NOMO-1 treated with DMSO at 0.1 percent for 48 hours (cell line): ENCODE results near the gene IL1RAP.
"Not testable (repeated sequence)": the region's sequence is repeated elsewhere in the genome, so short reads cannot be mapped to it uniquely, and the experiment has no call there.

Experiments
- DNase-seq: peaks from one replicate; lab custom pipeline; 2025; ENCODE audit not compliant: unreplicated experiment; lab: John Stamatoyannopoulos, UW

IL1RAP gene

GRCh38 chr3:190645932-190646460 lies 132.1 kb downstream of the IL1RAP start:
- no peak for DNase-seq

DNA sequence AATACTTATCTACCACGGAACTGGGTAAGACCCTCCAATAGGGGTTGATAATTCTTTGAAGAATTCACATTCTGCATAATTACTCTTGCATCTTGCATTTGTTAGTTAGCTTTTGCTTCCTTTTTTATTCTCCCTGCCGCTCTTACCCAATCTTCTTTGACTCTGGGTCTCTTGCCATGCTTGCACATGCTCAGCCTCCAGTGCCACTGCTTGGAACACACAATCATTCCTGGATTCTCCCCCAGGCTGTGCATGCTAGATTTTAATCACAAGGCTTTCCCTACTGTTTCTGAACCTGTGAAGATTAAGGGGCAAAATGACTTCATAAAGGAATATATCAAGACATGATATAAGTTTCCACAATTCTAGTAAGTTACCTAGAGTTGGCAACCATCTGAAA lies 133.1 kb downstream of the IL1RAP start:
- peak; percentile 33 for DNase-seq

GRCh38 chr3:190655933-190656332 lies 142.0 kb downstream of the IL1RAP start:
- DNase-seq: no peak

DNA sequence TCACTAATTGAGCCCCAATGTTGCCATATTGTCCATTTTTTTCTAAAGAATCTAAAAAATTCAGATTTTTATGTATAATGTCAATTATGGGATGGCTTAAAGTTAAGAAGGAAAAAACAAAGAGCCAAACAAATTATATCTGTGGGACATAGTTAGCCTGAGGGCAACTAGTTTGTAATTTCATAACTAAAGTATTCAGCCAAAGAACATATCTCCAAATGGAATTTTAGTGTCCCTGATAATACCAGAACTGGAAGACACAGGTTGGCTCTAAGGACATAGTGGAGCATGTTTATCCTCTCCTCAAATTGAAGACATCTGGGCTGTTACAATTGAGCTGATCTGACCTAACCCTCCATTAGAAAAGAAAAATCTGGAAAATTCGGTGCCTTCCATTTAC lies 144.2 kb downstream of the IL1RAP start:
- DNase-seq: no peak

- DNase-seq: no peak
Observed at GRCh38 chr3:190666821-190667220, 152.9 kb downstream of the IL1RAP start.

DNA sequence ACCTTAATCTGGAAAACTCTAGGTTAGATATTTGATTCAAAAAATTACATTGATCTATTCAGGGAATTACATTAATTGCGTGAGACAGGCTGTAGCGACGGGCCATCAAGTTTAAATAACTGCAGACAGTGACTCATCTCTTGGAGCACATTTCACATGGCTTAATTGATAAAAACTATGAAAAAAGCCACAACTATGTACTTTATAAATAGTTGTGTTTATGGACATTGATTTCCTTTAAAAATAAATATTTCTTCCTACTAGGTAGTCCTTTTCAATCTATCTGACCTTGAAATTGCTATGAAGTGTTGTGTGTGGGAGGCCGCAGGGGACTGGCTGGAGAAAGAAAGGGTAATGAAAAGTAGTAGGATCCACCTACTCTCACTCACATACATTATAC lies 157.8 kb downstream of the IL1RAP start:
- no peak for DNase-seq

- DNase-seq: no peak
Observed at GRCh38 chr3:190673148-190673547, 159.3 kb downstream of the IL1RAP start.

DNA sequence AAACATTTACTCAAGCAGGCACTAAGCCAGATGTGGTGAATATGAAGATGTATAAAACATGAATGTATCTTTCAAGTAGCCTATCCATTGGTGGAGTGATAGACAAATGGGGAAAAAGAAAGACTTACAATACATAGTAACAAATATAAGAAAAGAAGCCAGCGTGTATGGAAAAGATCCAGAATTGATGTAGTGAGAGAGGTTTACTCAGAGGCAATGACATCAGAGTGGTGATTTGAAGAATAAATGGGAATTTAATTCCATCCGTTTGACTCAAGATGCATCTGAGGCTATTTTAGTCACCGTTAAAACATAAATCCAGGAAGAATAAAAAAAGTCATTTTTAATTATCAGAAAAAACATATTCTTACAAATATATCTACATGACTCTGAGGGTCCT lies 162.6 kb downstream of the IL1RAP start:
- DNase-seq: no peak

DNA sequence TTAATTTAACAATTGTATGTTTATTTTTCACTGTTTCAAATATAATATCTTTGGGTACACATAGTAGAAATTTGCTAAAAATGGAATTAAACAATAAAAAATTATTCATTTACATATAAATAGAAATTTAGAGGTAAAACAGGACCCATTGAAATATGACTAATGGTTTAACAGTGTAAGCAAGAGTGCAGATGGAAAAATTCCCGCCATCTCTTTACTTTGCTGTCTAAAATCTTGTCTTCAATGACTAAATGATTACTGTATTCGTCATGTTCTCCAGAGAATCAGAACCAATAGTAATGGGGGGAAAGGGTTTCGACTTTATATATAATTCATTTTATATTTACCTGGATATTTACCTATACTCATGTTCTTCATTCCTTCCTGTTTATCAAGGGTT lies 163.1 kb downstream of the IL1RAP start:
- DNase-seq: no peak

DNA sequence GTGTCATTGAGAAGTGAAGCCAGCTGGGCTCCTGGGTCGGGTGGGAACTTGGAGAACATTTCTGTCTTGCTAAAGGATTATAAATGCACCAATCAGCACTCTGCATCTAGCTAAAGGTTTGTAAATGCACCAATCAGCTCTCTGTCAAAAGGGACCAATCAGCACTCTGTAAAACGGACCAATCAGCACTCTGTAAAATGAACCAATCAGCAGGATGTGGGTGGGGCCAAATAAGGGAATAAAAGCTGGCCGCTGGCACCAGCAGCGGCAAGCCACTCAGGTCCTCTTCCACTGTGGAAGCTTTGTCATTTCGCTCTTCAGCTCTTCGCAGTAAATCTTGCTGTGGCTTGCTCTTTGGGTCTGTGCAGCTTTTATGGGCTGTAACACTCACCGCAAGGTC lies 164.0 kb downstream of the IL1RAP start:
- not testable (repeated sequence) for DNase-seq

GRCh38 chr3:190680691-190681090 lies 166.8 kb downstream of the IL1RAP start:
- DNase-seq: no peak

DNA sequence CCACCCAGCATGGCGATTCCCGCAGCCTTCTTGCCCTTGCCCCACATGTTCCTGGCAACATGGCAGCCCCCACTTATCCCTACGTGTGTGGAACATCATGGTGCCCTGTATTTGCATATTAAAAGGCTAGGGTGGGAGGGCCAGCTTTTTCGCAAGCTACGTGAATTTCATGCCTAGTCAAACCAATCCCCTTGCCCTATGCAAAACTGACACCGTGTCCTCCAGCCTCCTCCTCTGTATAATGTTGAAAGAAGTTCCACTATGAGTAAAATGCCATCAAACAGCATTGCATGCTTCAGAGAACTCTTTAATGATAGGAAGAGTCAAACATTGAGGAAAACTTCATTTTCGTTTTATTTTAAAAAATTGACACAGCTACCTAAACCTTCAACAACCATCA lies 170.9 kb downstream of the IL1RAP start:
- no peak for DNase-seq

DNA sequence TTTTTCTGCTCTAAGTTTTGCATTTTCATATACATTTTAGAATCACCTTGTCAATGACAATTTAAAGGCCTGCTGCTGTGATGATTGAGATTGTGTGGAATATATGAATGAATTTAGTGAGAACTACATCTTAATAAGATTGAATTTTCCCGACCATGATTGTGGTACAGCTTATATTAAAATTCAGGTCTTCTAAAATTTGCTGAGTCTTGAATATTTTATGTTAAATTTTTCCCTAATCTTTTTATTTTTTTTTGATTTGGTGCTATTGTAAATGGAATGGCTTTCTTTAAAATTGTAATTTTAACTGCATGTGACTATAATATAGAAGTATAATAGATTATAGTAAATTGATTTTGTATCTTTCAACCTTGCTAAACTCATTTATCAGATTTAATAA lies 172.1 kb downstream of the IL1RAP start:
- no peak for DNase-seq

GRCh38 chr3:190690246-190690645 lies 176.4 kb downstream of the IL1RAP start:
- no peak for DNase-seq

GRCh38 chr3:190692256-190692655 lies 178.4 kb downstream of the IL1RAP start:
- DNase-seq: no peak

DNA sequence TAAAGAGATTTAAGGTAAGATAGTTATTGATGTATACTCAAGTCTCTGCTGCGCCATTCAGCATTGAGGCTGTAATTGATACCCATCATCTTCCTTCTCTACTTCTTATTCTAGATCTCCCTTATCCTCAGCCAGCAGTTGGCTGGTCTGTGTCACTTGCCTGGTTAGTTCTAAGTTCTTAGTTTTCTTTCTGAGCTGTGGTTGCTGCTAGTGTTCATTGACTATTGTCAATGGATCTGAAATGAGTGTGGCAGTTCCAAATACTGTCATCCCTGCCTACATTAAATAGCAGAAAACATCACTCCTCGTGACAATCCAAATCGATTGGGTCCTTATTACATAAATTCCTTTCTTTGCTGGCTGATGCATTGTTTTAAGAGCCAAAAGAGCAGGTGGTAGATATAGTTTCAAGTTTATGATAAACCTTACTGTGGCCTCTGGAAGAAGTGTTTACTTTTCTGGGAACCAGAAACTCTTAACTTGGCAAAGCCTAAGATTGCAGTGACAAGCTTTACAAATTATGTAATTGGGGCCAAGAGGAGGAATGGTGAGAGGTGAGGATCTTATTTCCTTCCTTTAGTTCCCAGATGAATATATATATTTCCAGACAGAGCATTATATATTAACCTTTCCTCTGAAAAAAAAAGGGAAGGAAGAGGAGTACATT lies 180.6 kb downstream of the IL1RAP start:
- no peak for DNase-seq

DNA sequence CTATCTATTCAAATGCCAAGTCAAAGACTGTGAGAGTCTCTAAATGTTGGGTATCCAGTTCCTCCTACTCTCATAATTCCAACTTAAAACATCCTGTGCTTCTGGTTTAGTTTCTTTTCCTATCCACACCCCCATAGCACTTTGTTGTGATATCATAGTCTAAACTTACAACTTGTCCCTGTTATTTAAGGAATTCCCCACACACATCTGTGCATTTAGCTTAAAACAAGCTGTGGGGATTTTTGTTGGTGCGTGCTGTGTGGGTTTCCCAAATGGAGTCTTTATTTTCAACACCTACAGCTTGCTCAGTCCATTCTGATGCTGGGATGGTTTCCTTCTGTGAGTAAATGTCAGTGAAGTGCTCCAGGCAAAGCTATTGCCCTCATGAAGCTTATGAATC lies 181.3 kb downstream of the IL1RAP start:
- DNase-seq: no peak

DNA sequence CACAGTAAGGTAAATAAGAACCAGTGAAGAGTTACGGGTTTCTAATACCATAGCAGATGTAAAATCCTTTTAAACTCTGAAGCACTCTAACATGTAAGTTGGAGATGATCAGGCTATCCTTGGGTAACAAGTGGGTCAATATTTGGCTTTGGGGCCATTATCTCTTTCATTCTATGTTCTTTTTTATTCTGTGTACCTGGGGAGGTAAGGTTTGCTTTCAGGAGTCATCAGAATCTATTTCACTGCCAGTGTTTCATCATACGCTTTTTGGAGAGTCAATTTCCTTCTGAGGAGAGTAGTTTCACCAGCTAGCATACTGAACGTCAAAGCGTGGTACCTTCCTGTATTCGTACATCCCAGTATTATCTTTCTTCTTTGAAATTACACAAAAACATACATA lies 182.1 kb downstream of the IL1RAP start:
- no peak for DNase-seq

DNA sequence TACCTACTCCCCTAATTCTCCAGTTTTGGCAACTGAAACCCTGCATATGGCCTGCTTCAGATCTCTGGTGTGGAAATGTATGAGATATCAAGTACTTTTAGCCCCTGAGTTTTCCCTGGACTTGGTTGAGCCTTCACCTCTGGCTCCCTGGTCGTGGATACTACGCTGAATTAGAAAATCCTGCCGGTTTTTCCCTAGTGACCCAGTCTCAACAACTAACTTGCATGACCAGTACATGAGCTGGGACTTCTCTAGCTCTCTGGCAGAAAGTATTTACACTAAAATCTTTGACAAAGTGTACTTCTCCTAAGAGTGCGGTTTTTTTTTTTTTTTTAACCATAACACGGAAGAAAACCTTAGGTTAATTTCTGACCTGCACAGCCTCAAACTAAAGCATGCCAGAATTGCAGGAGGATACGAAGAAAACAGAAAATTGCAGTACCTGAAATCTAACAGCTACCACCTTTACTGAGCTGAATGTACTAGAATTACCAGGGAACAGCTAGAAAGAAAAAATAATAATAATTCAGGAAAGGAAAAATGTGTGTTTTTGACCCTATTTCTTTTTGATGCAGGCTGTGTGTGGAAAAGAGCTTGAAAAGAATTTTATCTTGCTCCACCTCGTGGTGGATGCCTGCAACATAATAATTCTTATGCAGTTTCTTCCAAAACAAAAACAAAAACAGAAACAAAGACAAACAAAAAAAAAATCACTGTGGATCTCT lies 183.1 kb downstream of the IL1RAP start:
- DNase-seq: peak; percentile 25

DNA sequence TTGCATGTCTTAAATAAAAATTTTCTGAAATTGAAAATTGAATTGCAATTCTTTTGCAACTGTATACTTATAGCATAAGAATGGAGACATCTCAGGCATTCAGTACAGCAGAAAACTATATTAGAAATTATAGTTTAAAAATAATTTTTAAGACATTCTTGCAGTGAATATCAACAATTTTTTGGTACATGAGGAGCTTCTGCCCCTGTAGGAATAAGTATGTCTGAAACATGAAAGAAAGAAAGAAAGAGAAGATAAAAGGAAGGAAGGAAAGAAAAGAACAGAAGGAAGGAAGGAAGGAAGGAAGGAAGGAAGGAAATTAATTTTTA lies 183.6 kb downstream of the IL1RAP start:
- no peak for DNase-seq

- DNase-seq: no peak
Observed at GRCh38 chr3:190697901-190698300, 184.0 kb downstream of the IL1RAP start.

GRCh38 chr3:190699776-190700175 lies 185.9 kb downstream of the IL1RAP start:
- DNase-seq: peak; percentile 53

DNA sequence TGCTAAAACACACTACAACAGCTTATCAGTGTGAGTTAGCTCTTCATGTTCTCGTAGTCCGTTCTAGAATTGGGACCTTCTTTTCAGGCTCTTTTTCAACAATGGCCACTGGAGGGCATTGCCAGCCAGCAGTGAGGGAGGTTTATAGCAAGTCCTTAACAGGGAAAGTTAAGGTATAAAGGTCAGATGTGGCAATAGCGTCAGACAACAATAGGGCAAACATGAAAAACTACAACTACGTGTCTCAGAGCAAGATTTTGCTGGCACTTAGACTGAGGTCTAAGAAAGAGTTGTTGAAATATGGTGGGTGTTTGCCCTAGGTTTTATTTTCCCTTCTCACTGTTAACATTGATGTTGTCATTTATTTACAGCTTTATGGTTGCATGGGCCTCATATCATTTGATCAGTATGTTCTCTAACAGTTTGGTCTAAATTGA lies 187.2 kb downstream of the IL1RAP start:
- DNase-seq: peak; percentile 84
